ENCODE measurements around the gene SYT7.

The SYT7 gene

DNA sequence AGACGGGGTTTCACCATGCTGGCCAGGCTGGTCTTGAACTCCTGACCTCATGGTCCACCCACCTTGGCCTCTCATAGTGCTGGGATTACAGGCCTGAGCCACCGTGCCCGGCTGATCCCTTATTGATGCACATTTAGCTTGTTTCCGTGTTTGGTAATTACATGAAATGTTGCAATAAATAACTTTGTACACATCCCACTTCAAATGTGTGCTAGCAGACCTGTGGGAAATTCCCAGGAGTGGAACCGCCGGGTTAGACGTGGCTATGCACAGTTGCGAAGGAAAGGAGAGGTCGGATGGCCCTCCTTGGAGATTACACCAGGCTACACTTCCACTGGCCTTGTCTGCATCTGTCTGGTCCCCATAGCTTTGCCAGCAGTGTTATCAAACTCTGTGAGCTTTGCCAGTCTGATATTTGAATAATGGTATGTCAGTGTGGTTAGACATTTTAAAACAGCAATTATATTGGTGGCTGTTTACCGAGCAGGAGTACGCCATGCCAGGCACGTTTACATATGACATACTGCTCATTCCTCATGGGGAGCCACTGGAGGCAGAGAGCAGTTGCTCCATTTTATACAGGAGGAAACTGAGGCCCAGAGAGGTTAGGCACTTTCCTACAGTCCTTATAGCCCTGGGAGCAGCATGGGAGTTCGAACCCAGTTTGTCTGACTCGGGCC lies 27.2 kb upstream of the SYT7 start:
- H3K9ac ChIP-seq (ENCODE audit: low read depth, low read length): no peak overlapping the region
- no peak overlapping the region for H3K4me3 ChIP-seq (ENCODE audit: low read length)
- peaks cover 9% of the 10 kb centered on the region for H3K4me1 ChIP-seq (ENCODE audit: insufficient read depth, low read length)
- H3K27me3 ChIP-seq (ENCODE audit: insufficient read depth, low read length): no peaks in the 10 kb centered on the region
- 95% methylated on average over 13 of the region's 14 CpGs for WGBS
- no peak overlapping the region for H3K27ac ChIP-seq (ENCODE audit: low read depth, low read length)
- H3K9me3 ChIP-seq (ENCODE audit: insufficient read depth, low read depth, low read length): no peaks in the 10 kb centered on the region
- H3K36me3 ChIP-seq (ENCODE audit: insufficient read depth, low read length): no peaks in the 10 kb centered on the region

- Histone ChIP-seq H3K27me3 (ENCODE audit: insufficient read depth, low read length) (no peaks in the 10 kb centered on the region), H3K4me3 (ENCODE audit: low read length) (no peak overlapping the region), H3K9me3 (ENCODE audit: insufficient read depth, low read depth, low read length) (no peaks in the 10 kb centered on the region), H3K4me1 (ENCODE audit: insufficient read depth, low read length) (peaks cover 9% of the 10 kb centered on the region), H3K36me3 (ENCODE audit: insufficient read depth, low read length) (no peaks in the 10 kb centered on the region), H3K9ac (ENCODE audit: low read depth, low read length) (no peak overlapping the region), H3K27ac (ENCODE audit: low read depth, low read length) (no peak overlapping the region)
- WGBS: 90% methylated on average over 3 of the region's 3 CpGs
These were observed 26.6 kb upstream of the SYT7 start for GRCh38 chr11:61607426-61607825.

DNA sequence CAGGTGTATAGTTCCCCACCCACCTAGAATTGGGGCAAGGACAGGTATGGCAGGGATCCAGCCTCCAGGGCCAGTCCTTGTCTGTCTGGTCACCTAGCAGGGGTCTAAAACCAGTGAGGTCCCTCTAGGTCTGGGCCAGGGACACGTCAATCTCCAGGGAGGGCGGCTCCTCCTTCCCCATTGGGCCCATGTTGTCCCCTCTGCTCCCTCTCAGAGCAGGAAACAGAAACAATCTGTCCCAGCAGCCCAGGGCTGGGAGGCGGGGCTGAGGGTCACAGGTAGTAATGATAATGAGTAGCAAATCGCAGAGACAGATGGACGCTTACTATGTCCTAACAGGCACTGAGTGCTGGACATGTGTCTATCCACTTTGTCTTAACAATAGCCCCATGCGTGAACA lies 22.8 kb upstream of the SYT7 start:
- H3K4me1 ChIP-seq (ENCODE audit: insufficient read depth, low read length): peaks cover 21% of the 10 kb centered on the region
- H3K9ac ChIP-seq (ENCODE audit: low read depth, low read length): no peak overlapping the region
- no peaks in the 10 kb centered on the region for H3K9me3 ChIP-seq (ENCODE audit: insufficient read depth, low read depth, low read length)
- H3K4me3 ChIP-seq (ENCODE audit: low read length): no peak overlapping the region
- no peaks in the 10 kb centered on the region for H3K27me3 ChIP-seq (ENCODE audit: insufficient read depth, low read length)
- no peaks in the 10 kb centered on the region for H3K36me3 ChIP-seq (ENCODE audit: insufficient read depth, low read length)
- 75% methylated on average over 6 of the region's 6 CpGs for WGBS
- H3K27ac ChIP-seq (ENCODE audit: low read depth, low read length): no peak overlapping the region

DNA sequence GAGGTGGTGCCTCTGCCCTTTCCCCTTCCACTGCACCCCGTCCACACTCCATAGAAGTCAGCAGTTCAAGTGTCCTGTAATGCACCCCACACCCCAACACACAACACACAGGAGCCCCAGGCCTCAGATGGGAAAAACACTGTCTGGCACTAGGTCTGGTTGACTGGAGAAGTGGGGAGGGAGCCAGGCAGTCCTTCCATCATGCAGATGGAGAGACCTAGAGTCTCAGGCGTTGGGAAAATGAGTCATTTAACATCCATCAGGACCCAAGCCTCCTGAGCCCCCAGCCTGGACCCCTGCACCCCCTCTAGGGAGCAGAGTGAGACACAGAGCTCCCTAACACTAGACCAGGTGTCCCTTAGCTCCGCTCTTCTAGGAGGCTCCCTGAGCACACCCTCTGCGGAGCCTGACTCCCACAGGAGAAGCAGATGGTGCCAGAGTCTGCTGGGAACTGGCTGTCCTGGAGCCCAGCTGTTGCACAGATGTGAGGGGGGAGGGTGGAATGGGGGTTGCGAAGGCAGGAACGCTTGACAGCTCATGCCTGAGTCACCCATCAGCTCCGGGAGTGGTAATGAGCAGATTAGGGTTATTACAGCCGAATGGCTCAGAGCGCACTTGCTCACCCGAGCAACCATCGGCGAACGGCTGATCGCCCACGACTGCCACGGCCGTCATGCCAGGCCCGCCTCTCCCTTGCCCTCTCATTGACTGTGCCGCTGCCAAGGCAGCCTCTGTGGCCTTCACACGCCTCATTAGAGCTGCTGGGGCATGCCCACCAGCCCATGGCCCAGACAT lies 22.1 kb upstream of the SYT7 start:
- H3K27me3 ChIP-seq (ENCODE audit: insufficient read depth, low read length): no peaks in the 10 kb centered on the region
- no peak overlapping the region for H3K27ac ChIP-seq (ENCODE audit: low read depth, low read length)
- H3K36me3 ChIP-seq (ENCODE audit: insufficient read depth, low read length): no peaks in the 10 kb centered on the region
- no peak overlapping the region for H3K9ac ChIP-seq (ENCODE audit: low read depth, low read length)
- WGBS: 75% methylated on average over 20 of the region's 20 CpGs
- H3K4me3 ChIP-seq (ENCODE audit: low read length): no peak overlapping the region
- H3K4me1 ChIP-seq (ENCODE audit: insufficient read depth, low read length): peaks cover 22% of the 10 kb centered on the region
- no peaks in the 10 kb centered on the region for H3K9me3 ChIP-seq (ENCODE audit: insufficient read depth, low read depth, low read length)

- Histone ChIP-seq H3K27ac (ENCODE audit: low read depth, low read length) (no peak overlapping the region), H3K36me3 (ENCODE audit: insufficient read depth, low read length) (no peaks in the 10 kb centered on the region), H3K4me3 (ENCODE audit: low read length) (no peak overlapping the region), H3K9me3 (ENCODE audit: insufficient read depth, low read depth, low read length) (no peaks in the 10 kb centered on the region), H3K4me1 (ENCODE audit: insufficient read depth, low read length) (peaks cover 22% of the 10 kb centered on the region), H3K27me3 (ENCODE audit: insufficient read depth, low read length) (no peaks in the 10 kb centered on the region), H3K9ac (ENCODE audit: low read depth, low read length) (no peak overlapping the region; the same call in 1 of the 2 replicates)
- 89% methylated on average over 4 of the region's 4 CpGs for WGBS
These were observed 20.6 kb upstream of the SYT7 start for GRCh38 chr11:61601512-61601911.

- Histone ChIP-seq H3K4me1 (ENCODE audit: insufficient read depth, low read length) (peaks cover 26% of the 10 kb centered on the region), H3K9me3 (ENCODE audit: insufficient read depth, low read depth, low read length) (no peaks in the 10 kb centered on the region), H3K36me3 (ENCODE audit: insufficient read depth, low read length) (no peaks in the 10 kb centered on the region), H3K9ac (ENCODE audit: low read depth, low read length) (no peak overlapping the region), H3K4me3 (ENCODE audit: low read length) (no peak overlapping the region), H3K27me3 (ENCODE audit: insufficient read depth, low read length) (no peaks in the 10 kb centered on the region), H3K27ac (ENCODE audit: low read depth, low read length) (no peak overlapping the region)
- 55% methylated on average over 13 of the region's 13 CpGs for WGBS
These were observed 19.3 kb upstream of the SYT7 start for GRCh38 chr11:61599968-61600710.

DNA sequence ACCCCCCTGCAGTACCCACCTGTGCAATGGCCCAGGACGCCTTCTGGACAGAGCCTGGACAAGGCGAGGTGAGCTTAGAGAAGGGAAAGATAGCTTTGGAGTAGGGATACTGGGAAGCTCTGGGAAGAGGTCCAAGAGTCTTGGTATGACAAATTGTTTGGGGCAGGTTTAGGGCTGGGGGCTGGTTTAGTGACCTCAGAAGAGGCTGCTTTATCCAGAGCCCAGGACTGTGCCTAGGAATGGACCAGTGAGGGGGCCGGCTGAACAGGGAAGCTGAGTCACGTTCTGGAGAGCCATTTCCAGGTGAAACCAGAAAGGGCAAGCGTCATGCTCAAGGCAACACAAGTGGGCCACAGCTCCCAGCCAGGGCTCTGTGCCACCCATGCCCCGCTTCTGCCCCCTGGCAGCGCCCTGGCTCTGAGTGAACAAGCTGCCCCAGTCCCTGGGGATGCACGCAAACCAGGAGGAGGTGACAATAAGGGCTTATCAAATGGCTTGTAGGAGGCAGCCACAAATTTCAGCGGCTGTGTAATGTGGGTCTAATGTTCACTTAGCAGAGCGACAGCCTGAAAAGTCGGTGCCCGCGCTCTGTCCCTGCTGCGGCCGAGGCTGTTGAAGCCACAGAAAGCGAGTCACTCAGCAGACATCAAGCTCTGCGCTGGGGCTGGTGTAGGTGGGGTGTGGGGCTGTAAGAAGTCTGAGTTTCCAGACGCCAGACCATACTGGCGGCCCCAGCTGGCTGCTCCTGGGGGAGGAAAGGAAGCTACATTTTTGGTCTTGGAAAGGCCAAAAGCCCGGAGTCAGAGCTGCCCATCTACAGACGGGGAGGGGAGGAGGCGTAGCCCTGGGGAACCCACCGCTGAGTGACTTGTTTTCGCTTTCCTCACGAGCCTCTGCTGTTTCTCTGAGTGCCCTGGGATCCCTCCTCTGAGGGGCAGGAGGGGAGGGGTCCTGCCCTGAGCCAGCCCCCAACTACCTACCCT lies 18.3 kb upstream of the SYT7 start:
- no peak overlapping the region for H3K27ac ChIP-seq (ENCODE audit: low read depth, low read length)
- no peak overlapping the region for H3K9ac ChIP-seq (ENCODE audit: low read depth, low read length)

GRCh38 chr11:61598374-61598773 lies 17.5 kb upstream of the SYT7 start:
- no peaks in the 10 kb centered on the region for H3K27me3 ChIP-seq (ENCODE audit: insufficient read depth, low read length)
- no peak overlapping the region for H3K27ac ChIP-seq (ENCODE audit: low read depth, low read length)
- WGBS: 69% methylated on average over 3 of the region's 3 CpGs
- peaks cover 23% of the 10 kb centered on the region for H3K4me1 ChIP-seq (ENCODE audit: insufficient read depth, low read length)
- H3K9ac ChIP-seq (ENCODE audit: low read depth, low read length): no peak overlapping the region
- no peaks in the 10 kb centered on the region for H3K9me3 ChIP-seq (ENCODE audit: insufficient read depth, low read depth, low read length)
- no peaks in the 10 kb centered on the region for H3K36me3 ChIP-seq (ENCODE audit: insufficient read depth, low read length)
- no peak overlapping the region for H3K4me3 ChIP-seq (ENCODE audit: low read length)

More for the DNA sequence above, 18.3 kb upstream of the SYT7 start:
- Histone ChIP-seq H3K9me3 (ENCODE audit: insufficient read depth, low read depth, low read length) (no peaks in the 10 kb centered on the region), H3K36me3 (ENCODE audit: insufficient read depth, low read length) (no peaks in the 10 kb centered on the region), H3K27me3 (ENCODE audit: insufficient read depth, low read length) (no peaks in the 10 kb centered on the region), H3K4me3 (ENCODE audit: low read length) (no peak overlapping the region), H3K4me1 (ENCODE audit: insufficient read depth, low read length) (peaks cover 26% of the 10 kb centered on the region)
- WGBS: 44% methylated on average over 25 of the region's 25 CpGs

DNA sequence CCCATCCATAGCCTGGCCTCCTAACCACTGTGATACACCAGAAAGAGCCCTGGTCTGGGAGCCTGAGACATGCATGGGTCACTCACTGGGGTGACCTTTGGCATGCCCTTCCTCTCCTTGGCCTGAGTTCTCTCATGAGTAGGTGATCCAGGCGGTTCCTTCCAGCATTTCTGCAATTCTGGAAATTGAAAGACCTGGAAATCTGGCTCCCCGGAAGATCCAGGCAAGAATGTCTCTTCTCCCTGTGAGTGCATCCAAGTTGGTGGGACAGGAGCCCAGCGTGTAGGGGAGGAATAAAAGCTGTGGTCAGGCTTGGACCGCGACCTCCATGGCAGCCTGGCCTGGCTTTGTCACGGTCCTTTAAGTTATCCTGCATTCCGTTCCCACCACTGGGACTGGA lies 16.1 kb upstream of the SYT7 start:
- Histone ChIP-seq H3K9ac (ENCODE audit: low read depth, low read length) (no peak overlapping the region), H3K36me3 (ENCODE audit: insufficient read depth, low read length) (no peaks in the 10 kb centered on the region), H3K4me1 (ENCODE audit: insufficient read depth, low read length) (peaks cover 23% of the 10 kb centered on the region), H3K27me3 (ENCODE audit: insufficient read depth, low read length) (no peaks in the 10 kb centered on the region), H3K9me3 (ENCODE audit: insufficient read depth, low read depth, low read length) (no peaks in the 10 kb centered on the region), H3K27ac (ENCODE audit: low read depth, low read length) (no peak overlapping the region), H3K4me3 (ENCODE audit: low read length) (no peak overlapping the region)
- 93% methylated on average over 7 of the region's 7 CpGs for WGBS

DNA sequence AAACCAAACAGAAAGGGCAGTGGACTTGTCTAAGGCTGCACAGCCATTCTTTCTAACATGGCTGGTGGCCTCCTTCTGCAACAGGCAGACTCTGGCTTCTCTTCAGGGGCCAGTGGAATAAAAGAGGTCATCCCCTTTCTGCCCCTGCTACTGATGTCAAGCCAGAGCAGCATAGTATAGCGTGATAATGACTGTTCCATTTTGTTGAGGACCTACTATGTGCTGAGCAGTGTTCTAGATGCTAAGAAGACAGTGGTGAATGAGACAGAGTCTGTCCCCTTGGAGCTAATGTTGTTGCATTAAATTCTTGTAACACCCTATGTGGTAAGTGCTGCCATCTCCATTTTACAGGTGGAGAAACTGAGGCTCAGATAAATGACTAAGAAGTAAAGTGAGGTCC lies 15.7 kb upstream of the SYT7 start:
- H3K9ac ChIP-seq (ENCODE audit: low read depth, low read length): no peak overlapping the region
- H3K9me3 ChIP-seq (ENCODE audit: insufficient read depth, low read depth, low read length): no peaks in the 10 kb centered on the region
- 95% methylated on average over 1 of the region's 1 CpG for WGBS
- no peaks in the 10 kb centered on the region for H3K36me3 ChIP-seq (ENCODE audit: insufficient read depth, low read length)
- H3K27me3 ChIP-seq (ENCODE audit: insufficient read depth, low read length): no peaks in the 10 kb centered on the region
- H3K27ac ChIP-seq (ENCODE audit: low read depth, low read length): no peak overlapping the region
- H3K4me3 ChIP-seq (ENCODE audit: low read length): no peak overlapping the region
- H3K4me1 ChIP-seq (ENCODE audit: insufficient read depth, low read length): peaks cover 23% of the 10 kb centered on the region
